Measurements from ENCODE around the gene INSR. TPM values are rescaled to one million over a fixed set of nuclear protein-coding genes. Genes with fewer than 3 reads are reported as not detected.

Gene INSR
- total and polyA plus RNA-seq, 2 donors (not counting 3 experiments of a cell fraction or from before 2014, with no cell fraction given), result 4.9 to 19.5 TPM

DNA sequence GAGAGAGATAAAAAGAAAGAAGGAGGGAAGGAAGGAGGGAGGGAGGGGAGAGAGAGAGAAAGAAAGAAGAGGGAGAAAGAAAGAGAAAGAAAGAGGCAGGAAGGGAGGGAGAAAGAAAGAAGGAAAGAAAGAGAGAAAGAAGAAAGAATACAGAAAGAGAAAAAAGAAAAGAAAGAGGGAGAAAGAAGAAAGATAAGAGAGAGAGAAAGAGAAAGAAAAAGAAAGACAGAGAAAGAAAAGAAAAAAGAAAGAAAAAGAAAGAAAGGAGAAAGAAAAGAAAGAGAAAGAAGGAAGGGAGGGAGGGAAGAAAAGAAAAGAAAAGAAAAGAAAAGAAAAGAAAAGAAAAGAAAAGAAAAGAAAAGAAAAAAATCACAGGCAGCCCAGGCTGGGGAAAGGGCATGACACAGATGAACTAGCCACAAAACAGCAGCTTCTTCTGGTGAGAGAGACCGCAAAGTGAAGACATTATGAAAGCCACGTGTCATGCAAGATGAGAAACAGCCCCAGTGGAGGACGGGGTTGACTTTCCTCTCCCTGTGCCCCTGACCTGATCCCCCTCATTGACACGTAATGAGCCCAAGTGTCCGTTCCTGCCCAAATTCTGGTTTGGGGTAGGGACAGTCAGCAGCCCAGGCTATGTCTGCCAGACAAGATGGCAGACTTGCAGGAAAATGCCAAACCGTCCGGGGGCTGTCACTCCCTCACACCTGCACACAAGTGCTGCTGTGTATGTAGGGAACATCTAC, 102.1 kb downstream of the INSR start:
- Histone ChIP-seq H3K4me3 (replicated peaks in 1 of 3; ENCODE audit: insufficient read depth in 1 of 3, low read depth in 1 of 3, low read length in 3 of 3) (no peak overlapping the region), H3K4me1 (ENCODE audit: control insufficient read depth, extremely low read depth, insufficient read depth, low read length) (peaks cover 19% of the 10 kb centered on the region), H3K9me1 (replicated peaks; ENCODE audit: control insufficient read depth, extremely low read depth, insufficient read depth, low read length) (no peaks in the 10 kb centered on the region), H3K36me3 (ENCODE audit: control insufficient read depth in 2 of 2, extremely low read depth in 1 of 2, insufficient read depth in 2 of 2, low read length in 2 of 2) (no peaks in the 10 kb centered on the region), H3K27me3 (ENCODE audit: control insufficient read depth in 2 of 2, insufficient read depth in 2 of 2, low read length in 2 of 2) (peaks cover 0 to 2% of the 10 kb centered on the region in 2 experiments), H3K9me3 (replicated peaks; ENCODE audit: control insufficient read depth, insufficient read depth, low read length) (no peaks in the 10 kb centered on the region), H3K27ac (ENCODE audit: insufficient read depth, low read depth, low read length) (no peak overlapping the region), H3K79me2 (ENCODE audit: control insufficient read depth, insufficient read depth, low read length) (no peaks in the 10 kb centered on the region), H3K9ac (replicated peaks; ENCODE audit: extremely low read depth, insufficient read depth, low read length) (no peak overlapping the region), H4K20me1 (replicated peaks; ENCODE audit: control insufficient read depth, extremely low read depth, insufficient read depth, low read length) (no peaks in the 10 kb centered on the region), H2AFZ (ENCODE audit: low read depth, low read length) (no peak overlapping the region), H3K4me2 (ENCODE audit: insufficient read depth, low read length) (no peak overlapping the region)
- ChIA-PET POLR2A (no interaction called here), CTCF (no interaction called here)
- DNase-seq (ENCODE audit: low read depth, low spot score) (no peak), FAIRE-seq (no peak)
- intact Hi-C loops (cut with micrococcal nuclease), result no loop called here
- BruUV-seq (replicated peaks), result no TSS peak
- TF ChIP-seq EZH2 (IDR thresholded peaks at IDR 0.05; ENCODE audit: borderline replicate concordance, low read depth, low read length, severe bottlenecking), result no peak
- TF ChIP-seq GATA2 (IDR thresholded peaks at IDR 0.05; ENCODE audit: insufficient read depth, insufficient read length, low read depth, low read length), result no peak
- no peak for TF ChIP-seq POLR2A (IDR thresholded peaks at IDR 0.05; ENCODE audit: low read depth, low read length)
- no peak for TF ChIP-seq MYC (IDR thresholded peaks at IDR 0.05; ENCODE audit: low read depth, low read length)
- TF ChIP-seq, protein P1, sequence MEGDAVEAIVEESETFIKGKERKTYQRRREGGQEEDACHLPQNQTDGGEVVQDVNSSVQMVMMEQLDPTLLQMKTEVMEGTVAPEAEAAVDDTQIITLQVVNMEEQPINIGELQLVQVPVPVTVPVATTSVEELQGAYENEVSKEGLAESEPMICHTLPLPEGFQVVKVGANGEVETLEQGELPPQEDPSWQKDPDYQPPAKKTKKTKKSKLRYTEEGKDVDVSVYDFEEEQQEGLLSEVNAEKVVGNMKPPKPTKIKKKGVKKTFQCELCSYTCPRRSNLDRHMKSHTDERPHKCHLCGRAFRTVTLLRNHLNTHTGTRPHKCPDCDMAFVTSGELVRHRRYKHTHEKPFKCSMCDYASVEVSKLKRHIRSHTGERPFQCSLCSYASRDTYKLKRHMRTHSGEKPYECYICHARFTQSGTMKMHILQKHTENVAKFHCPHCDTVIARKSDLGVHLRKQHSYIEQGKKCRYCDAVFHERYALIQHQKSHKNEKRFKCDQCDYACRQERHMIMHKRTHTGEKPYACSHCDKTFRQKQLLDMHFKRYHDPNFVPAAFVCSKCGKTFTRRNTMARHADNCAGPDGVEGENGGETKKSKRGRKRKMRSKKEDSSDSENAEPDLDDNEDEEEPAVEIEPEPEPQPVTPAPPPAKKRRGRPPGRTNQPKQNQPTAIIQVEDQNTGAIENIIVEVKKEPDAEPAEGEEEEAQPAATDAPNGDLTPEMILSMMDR (IDR thresholded peaks at IDR 0.05; ENCODE audit: extremely low read depth in 1 of 2, insufficient read depth in 1 of 2, low read depth in 1 of 2, low read length in 2 of 2), result no peak
- dilution Hi-C loops (cut with MboI; ENCODE audit: extremely low pct_ligation_motif_present, low sequenced_read_pairs), result no loop called here

Measured in endothelial cell of umbilical vein (primary cell).